ENCODE measurements around the gene RBM4. TPM values are rescaled to one million over a fixed set of nuclear protein-coding genes. Genes with fewer than 3 reads are reported as not detected.
A peak's percentile ranks its signal among the peaks of the same experiment; 100 is the strongest.

Gene RBM4
- total and polyA plus RNA-seq, 9 of the 15 experiments (the other 6 are each of a cell fraction or from before 2014, with no cell fraction given) = 81.6 to 233 (median 122) TPM

GRCh38 chr11:66688561-66689534, 50.3 kb downstream of the RBM4 start (continued):
- no peak for TF ChIP-seq BRF2 (IDR thresholded peaks at IDR 0.05; ENCODE audit: borderline replicate concordance, insufficient read depth, insufficient read length)
- no peak for TF ChIP-seq HNRNPK (IDR thresholded peaks at IDR 0.05; ENCODE audit: low read depth, low read length, poor library complexity, severe bottlenecking)

- Histone ChIP-seq H4K20me1 (replicated peaks; ENCODE audit: control insufficient read depth, insufficient read depth, low read length) (0 out of 2 replicates have a peak, but pooled peaks cover 4% of the 10 kb centered on the region), H2AFZ (ENCODE audit: low read depth, low read length) (no peak overlapping the region), H3K27me3 (ENCODE audit: control insufficient read depth in 2 of 2, insufficient read depth in 2 of 2, low read length in 2 of 2) (no peaks in the 10 kb centered on the region), H3K9me3 (replicated peaks; ENCODE audit: control insufficient read depth, insufficient read depth, low read depth, low read length) (no peaks in the 10 kb centered on the region), H3K36me3 (ENCODE audit: control insufficient read depth, insufficient read depth, low read length) (peaks cover 83% of the 10 kb centered on the region; the same call in 2 of the 3 replicates), H3K27ac (ENCODE audit: extremely low read depth, low read depth, low read length) (no peak overlapping the region), H3K4me2 (ENCODE audit: insufficient read depth, low read length) (no peak overlapping the region), H3K9ac (ENCODE audit: insufficient read depth in 1 of 2, low read depth in 2 of 2, low read length in 2 of 2) (no peak overlapping the region), H3K9me1 (ENCODE audit: control insufficient read depth, insufficient read depth, low read length) (no peaks in the 10 kb centered on the region), H3K79me2 (ENCODE audit: control insufficient read depth, insufficient read depth, low read length) (no peaks in the 10 kb centered on the region), H3K4me1 (replicated peaks in 1 of 2; ENCODE audit: control insufficient read depth in 2 of 2, insufficient read depth in 2 of 2, low read length in 2 of 2) (peaks cover 0 to 14% of the 10 kb centered on the region in 2 experiments; a peak in 2 of 5 replicates), H3K4me3 (no peak overlapping the region)
- no peak for FAIRE-seq
- no peak for TF ChIP-seq HIVEP1 (CRISPR knock-in tag; IDR thresholded peaks at IDR 0.05)
- TF ChIP-seq RBFOX2 (IDR thresholded peaks at IDR 0.05; ENCODE audit: low read depth, low read length) = peak; percentile 45
- TF ChIP-seq POLR2G (IDR thresholded peaks at IDR 0.05; ENCODE audit: low read depth, low read length) = peak; percentile 55
- TF ChIP-seq DLX4 (CRISPR knock-in tag; IDR thresholded peaks at IDR 0.05) = no peak
- no peak for DNase-seq (ENCODE audit: extremely low read depth in 1 of 4, low spot score in 3 of 4)
- BruUV-seq (replicated peaks) = no TSS peak
- intact Hi-C loops (cut with micrococcal nuclease) (no loop called here), in situ Hi-C loops (cut with MboI) (loop anchor here (5.0 kb wide), 2 partner anchors 142 to 292 kb away; no protein-coding TSS in a partner anchor)
- POLR2A ChIA-PET = interaction anchor here (1.6 kb wide), 1 partner anchor 12 kb away, joined by 5 read pairs; the partner anchor contains the start of gene RBM4B
- ATAC-seq = no peak
- WGBS (ENCODE audit: insufficient coverage, low coverage, missing lambda C conversion rate) = 89% methylated on average over 29 of the region's 32 CpGs
- CTCF ChIA-PET (ENCODE audit: low intra/inter-chr PET ratio) = no interaction called here
These were observed 51.4 kb downstream of the RBM4 start for GRCh38 chr11:66689661-66690590.
